ENCODE data around the gene ISOC2.
"Not testable (repeated sequence)": the region's sequence is repeated elsewhere in the genome, so short reads cannot be mapped to it uniquely, and the experiment has no call there.

The ISOC2 gene

DNA sequence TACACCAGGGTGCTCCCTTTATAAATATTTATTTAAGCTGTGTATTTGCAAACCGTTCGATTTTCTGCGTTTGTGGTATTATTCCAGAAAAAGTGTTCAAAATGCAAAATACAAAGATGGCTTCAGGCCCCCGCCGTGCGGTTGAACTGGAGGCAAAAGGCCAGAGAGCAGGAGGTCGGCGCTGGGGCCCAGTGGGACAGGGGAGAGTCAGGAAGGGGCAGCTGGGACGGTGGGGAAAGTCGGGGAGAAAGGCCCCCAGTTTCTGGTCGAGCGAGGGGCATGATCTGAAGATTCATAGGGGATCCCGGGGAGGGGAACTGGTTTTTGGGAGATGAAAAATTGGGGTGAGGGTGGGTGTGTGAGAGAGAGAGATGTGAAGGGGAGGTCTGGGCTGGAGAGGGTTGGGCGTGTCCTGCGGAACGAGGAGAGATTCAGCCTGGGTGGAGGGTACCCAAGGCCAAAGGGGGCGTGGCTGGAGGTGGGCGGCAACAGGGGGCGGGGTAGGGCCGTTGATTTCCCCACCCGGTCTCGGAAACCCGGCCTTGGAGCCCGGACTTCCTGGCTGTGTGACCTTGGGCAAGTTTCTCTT is 678 bp downstream of the ISOC2 start:
- no peak for DNase-seq (ENCODE audit: low read depth in 1 of 2, low spot score in 1 of 2)

DNA sequence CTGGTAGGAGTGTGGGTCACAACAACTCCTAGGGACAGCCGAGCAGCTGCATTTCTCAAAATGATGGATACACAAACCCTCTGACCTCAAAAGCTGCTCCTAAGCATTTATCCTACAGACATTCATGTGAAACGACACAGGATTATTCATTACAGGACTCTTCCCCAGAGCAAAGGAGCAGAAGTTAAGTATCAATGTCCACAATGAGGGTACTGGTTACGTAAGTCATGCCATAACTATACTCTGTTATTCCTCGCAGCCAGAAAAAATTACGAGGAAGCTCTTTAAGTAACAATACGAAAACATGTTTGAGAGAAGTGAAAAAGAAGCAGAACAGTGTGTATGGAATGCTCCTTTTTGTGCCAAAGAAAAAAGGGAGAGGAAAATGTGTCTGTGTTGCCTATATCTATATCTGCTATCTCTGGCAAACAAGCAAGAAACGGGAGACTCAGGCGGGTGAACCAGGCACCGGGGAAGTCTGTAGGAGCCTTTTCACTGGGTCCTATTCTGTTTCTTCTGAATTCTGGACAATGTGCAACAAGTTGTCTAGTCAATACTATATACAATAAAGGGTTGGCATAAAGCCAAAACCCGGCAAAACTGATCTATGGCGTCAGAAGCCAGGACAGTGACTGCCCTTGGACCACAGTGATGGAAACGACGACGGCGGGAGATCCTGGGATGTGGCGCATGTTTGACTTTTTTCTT is 1.3 kb downstream of the ISOC2 start:
- no peak for DNase-seq (ENCODE audit: low read depth in 1 of 2, low spot score in 1 of 2)

DNA sequence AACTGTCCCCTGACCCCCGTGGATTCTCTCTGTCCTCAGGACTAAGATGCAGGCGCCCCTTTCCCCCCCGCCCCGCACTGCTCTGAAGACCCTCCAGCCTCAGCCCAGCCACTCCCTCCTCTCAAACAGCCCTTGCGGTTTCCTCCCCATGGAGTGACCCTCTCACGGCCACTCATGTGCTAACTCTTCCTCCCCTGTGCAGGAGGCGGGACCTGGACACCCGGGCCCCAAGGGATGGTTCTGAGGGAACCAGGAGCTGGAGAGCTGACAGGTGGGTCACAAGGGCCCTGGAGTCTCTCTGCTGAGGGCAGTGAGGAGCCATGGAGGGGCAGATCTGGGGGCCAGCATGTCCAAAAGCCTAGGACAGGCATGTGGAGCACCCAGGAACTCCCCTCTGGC is 1.9 kb downstream of the ISOC2 start:
- DNase-seq (ENCODE audit: low read depth in 1 of 2, low spot score in 1 of 2): no peak

DNA sequence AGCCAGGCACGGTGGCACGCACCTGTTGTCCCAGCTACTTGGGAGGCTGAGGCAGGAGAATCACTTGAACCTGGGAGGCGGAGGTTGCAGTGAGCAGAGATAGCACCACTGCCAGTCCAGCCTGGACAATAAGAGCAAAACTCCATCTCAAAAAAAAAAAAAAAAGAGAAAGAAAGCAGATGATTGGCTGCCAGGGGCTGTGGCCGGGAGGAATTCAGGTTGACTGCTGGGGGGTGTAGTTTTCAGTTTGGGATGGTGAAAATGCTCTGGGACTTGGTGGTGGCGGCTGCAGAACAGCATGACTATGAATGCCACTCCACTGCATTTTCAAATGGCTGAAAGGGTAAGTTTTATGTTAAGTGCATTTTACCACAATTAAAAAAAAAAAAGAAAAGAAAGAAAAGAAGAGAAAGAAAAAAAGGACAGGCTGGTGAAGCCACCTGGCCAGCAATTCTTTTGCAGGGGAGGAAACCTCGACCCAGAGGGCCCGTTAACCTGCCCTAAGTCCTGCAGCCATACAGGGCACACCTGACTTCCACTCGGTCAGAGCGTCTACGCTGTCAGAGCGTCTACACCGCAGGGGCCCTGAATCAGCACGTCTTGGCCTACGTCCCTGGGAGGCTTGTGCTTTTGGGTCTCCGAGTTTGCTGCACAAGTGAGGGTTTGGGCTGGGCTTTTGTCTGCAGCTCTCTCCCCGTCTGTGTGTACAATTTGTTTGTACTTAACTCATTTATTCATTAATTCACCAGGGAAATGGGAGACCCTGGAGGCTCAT is 3.6 kb downstream of the ISOC2 start:
- no peak for DNase-seq (ENCODE audit: low read depth in 1 of 2, low spot score in 1 of 2)

DNA sequence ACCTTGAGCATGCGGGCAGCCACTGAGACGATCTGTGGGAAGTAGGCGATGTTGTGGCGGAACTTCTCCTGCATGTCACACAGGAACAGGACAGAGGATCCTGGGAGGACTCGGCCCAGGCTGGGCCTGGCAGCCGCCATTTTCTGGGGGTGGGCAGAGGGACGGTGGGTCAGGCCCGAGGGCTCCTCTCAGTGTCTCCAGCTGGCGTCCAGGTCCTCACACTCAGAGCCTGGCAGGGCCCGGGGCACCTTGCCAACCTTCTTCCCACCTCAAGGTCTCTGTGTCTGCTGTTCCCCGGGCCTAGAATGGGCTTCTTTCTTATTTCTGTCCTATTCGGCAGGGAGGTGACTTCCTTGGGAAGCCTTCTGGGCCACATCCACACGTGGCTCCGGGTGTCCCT is 5.1 kb downstream of the ISOC2 start:
- no peak for DNase-seq (ENCODE audit: low read depth in 1 of 2, low spot score in 1 of 2)

DNA sequence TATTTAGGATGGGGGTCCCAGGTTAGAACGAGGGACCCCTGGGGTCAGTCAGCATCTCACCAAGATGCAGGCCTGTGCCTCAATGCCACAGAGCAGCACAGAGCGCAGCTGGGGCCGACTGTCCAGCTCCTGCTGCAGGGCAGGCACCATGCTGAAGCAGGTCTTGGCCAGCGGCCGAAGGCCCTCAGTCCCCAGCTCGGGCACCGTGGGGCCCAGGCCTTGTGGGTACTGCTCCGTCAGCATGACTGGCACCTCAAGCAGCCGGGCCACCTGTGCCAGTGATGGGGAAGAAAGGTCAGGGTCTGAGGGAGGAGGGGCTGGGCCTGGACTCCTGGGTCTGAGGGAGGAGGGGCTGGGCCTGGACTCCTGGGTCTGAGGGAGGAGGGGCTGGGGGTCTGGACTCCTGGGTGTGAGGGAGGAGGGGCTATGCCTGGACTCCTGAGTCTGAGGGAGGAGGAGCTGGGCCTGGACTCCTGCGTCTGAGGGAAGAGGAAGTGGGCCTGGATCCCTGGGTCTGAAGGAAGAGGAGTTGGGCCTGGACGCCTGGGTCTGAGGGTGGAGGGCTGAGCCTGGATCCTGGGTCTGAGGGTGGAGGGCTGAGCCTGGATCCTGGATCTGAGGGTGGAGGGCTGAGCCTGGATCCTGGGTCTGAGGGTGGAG is 5.7 kb downstream of the ISOC2 start:
- DNase-seq (ENCODE audit: low read depth in 1 of 2, low spot score in 1 of 2): no peak

DNA sequence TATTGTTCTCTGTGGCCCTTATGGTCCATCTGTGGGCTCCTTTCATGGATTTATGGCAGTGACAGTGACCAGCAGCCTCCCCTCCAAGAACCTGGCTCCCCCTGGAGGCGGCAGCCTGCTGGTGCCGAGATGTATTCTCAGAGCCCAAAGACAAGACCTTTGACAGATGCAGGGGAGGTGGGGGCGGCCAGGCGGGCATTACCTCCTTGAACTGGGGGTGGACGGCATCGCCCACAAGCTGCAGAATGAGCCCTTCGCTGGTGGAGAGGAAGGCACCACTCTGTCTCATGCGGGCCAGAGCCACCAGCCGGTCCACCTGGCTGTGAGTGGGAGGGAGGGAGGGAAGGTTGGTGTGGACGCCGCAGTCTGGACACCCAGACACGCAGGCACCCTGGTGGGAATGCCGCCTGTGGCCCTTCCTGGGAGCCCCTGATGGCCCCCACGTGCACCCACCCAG is 6.6 kb downstream of the ISOC2 start:
- DNase-seq (ENCODE audit: low read depth in 1 of 2, low spot score in 1 of 2): peak in 1 of 2 donors; percentile 40

DNA sequence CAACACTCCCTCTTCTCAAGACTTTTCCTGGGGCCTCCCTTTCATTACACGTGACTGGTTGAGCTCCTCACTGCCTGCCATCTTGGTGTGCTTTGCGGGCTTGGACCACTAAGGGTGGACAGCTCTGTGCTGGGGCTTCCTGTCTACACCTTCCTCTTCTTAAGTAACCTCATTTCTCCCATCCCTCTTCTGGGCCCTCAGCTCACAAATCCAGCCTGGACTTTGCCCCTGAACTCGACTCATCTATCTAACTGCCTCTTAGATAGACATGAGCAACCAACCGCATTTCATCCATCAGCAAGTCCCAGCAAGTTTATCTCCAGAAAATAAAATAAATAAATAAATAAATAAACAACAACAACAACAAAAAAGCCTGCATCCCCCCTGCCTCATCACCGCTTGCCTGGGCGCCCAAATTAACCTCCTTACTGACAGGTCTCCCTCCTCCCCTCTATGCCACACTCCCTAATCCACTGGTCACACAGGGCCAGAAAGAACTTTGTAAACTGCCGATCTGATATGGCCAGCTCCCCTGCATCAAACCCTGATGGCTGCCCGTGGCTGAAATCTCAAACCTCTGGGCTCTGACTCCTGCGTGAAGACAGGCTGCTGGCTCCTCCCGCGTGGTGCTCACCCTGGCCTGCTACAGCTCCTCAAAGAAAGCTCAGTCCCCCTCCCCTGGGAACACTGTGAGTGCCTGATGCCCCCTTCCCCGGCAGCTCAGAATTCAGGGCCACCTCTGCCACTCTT is 7.8 kb downstream of the ISOC2 start:
- DNase-seq (ENCODE audit: low read depth in 1 of 2, low spot score in 1 of 2): no peak

DNA sequence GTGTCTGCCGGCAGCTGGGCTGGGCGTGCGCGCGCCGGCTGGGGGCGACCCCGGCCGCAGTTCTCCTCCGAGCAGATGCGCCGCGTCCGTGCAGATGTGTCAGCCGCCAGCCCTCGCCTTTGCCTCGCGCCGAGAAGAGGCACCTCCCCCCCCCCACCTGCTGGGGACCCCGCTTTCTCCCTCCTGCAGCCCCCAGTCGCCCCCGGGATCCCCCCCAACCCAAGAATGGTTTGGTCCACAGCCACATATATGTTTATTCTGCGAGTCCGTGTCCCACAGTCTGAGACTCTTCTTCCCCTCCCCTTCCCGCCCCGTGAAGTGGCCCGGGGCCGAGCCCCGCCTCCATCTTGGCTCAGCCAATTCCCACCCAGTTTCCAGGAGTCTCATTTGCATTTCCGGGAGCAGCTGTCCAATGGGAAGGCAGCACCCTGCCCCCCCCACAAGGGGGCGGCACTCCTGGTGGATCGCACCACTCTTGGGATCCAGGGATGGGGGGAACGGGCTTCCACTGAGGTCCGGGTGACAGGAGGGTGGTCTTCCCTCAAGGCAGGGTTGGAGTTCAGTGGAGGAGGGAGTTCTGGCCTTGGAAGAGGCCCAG is 8.6 kb downstream of the ISOC2 start:
- DNase-seq (ENCODE audit: low read depth in 1 of 2, low spot score in 1 of 2): no peak

DNA sequence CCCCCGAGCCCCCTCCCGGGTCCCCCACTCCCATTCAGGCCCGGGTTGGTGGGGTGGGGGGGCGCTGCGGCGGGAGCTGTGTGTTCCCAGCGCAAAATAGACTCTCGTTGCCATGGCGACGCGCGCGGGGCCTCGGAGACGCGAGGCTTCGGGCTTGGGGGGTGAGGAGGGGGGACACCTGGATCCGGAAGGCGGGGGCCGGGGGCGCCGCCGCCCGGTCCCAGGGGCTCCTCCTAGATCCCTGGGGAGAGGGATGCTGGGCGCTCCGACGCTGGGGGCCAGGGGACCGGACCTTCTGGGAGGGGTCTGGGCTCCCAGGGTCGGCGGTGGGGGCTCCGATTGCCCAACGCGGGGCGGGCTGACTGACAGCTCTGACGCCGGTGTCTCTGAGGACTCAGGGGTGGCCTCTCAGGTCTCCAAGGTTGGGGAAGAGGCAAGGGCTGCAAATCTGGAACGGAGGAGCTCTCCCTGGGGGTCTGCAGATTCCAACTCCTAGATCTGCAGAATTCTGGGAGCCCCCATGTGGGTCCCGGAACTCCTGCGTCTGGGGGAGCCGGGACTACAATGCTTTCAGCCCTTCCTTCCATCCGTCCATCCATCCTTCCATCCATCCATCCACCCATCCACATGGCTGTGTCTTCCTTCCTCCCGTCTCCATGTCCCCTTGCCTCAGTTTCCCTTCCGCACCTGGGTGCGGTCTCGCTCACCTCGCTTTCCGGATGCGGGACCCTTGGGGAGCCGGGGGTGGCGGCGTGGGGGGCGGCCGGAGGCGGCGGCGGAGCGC is 9.3 kb downstream of the ISOC2 start:
- DNase-seq (ENCODE audit: low read depth in 1 of 2, low spot score in 1 of 2): no peak

DNA sequence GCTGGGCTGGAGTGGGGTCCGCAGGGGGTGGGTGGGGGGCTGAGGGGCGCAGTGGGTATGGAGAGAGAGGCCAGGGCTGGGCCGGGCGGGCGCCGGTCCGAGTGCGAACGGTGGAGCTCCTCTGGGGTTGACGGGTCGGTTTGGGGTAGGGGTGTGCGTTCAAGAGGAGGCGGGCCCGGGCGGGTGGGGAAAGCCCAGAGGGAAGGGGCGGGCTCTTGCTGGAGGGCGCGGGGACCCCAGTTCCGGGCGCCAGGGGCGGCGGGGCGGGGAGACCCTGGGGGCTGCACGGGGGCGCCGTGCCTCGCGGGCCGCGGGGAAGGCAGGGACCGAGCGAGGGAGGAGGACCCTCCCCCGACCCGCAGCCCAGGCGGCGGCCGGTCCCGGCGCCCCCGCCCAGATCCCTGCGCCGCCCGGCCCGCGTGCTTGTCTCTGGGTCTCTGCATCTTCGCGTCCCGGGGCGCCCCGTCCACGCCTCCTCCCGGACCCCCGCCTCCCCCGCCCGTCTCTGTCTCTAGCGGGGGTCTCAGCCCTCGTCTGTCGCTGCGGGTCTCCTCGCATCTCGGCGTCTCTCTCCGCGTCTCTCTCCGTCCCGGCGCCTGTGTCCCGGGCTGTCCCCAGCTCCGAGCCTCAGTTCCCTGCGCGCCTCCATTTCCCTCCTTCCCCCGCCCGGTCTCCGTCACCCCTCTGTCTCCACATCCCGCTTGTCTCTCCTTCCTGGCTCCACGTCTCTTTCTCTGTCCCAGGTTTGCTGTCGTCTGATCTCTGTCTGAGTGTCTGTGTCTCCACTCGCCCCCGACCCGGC is 10.1 kb downstream of the ISOC2 start:
- no peak for DNase-seq (ENCODE audit: low read depth in 1 of 2, low spot score in 1 of 2)

DNA sequence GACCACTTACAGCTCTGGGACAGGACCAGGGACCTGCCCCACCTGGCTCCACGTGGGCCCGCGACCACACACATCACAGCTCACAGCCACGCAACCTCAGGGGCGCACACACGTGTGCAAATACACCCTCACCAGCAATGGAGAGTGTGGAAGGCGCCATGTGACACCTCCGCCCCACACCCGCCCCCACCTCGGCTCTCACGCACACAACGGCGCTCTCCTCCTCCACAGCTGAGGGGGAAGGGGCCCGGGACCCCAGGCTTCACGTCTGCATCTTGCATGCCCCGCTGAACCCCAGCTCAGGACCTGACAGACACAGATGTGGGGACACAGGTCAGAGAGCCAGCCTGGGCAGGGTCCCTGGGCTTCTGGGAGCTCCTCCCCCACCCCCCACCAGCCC is 12.0 kb downstream of the ISOC2 start:
- DNase-seq (ENCODE audit: low read depth in 1 of 2, low spot score in 1 of 2): no peak

DNA sequence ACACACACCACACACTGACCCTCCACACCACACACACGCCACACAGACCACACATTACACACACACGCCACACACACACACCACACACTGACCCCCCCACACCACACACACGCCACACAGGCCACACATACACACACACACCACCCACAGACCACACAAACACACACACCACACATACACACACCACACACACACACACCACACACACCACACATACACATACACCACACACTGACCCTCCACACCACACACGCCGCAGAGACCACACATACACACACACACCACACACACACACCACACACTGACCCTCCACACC is 13.3 kb downstream of the ISOC2 start:
- not testable (repeated sequence) for DNase-seq (ENCODE audit: low read depth in 1 of 2, low spot score in 1 of 2)

DNA sequence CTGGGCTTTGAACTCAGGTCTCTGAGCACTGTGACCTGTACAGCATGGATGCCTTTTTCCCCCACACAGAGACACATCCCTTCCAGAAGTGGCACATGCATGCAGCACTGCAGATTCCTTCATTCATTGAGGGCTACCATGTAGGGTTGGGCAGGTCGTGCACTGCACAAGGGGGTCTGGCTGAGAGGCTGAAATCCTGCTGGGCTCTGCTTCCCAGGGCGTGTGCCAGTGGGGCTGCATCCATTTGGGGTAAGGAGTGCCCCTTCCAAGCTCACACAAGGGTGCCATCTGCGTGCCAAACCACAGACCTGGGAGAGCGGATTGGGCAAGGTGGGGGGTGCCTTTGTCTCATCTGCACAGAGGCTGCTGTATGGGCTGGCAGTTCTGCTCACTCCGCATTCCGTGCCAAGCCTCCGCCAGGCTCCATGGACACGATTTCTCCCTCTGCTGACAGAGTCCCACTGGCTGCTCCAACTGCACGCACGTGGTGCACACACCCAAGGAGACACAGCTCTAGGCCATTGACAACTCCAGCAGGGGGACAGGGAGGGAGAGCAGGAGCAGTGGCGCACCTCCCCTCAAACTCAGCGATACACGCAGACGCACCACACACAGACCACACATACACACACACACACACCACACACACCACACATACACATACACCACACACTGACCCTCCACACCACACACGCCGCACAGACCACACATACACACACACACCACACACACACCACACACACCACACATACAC is 13.8 kb downstream of the ISOC2 start:
- DNase-seq (ENCODE audit: low read depth in 1 of 2, low spot score in 1 of 2): no peak

DNA sequence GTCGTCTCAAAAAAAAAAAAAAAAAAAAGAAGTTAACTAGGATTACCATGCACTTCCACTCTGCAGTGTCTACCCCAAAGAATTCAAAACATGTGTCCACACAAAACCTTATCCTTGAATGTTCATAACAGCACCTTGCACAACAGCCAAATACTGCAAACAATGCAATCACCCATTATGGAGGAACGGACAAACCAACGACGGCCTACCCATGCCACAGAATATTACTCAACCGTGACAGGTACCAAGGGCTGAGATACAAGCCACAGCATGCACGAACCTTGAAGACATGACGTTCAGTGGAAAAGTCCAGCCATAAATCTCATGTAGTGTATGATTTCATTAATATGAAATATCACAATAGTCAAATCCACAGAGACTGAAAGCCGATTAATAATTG is 15.4 kb downstream of the ISOC2 start:
- no peak for DNase-seq (ENCODE audit: low read depth in 1 of 2, low spot score in 1 of 2)

DNA sequence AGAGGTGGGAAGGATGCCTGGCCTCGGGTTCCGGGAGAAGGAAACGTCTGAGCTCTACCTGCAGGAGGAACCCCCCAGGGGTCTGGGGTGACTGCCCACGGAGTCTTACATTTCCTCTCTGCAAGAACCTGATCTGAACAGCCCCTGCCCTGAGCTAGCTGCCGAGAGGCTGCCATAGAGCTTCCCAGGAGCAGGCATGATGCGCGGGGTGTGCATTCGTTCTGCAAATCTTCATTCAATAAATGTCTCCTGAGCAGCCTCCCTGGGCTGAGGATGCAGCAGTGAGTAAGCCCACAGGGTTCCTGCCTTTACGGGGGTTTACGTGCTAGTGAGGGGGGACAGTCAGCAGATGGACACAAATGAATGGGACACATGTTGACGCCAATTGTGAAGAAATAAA is 16.8 kb downstream of the ISOC2 start:
- DNase-seq (ENCODE audit: low read depth in 1 of 2, low spot score in 1 of 2): no peak

DNA sequence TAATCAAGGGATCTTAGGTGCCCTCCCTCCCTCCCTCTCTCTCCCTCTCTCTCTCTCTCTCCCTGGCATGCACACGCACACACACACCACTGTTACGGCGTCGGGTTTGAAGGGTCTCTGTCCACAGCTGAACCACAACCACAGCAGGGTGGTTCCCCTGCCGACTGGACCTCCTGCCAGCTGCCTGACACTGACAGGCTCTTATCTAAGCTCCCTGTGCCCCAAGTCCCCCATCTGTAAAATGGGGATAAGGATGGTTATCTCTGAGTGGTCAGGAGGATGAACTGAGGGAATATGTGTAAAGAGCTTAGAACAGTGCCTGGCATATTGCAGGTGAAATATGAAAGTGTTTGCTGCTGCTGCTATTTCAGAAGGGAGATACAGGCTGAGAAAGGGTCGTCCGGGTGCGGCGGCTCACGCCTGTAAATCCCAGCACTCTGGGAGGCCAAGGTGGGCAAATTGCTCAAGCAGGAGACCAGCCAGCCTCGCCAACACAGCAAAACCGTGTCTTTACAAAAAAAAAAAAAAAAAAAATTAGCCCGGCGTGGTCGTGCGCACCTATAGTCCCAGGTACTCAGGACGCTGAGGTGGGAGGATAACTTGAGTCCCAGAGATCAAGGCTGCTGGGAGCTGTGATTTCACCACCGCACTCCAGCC is 17.5 kb downstream of the ISOC2 start:
- DNase-seq (ENCODE audit: low read depth in 1 of 2, low spot score in 1 of 2): no peak

Data from stimulated activated CD4-positive, alpha-beta T cell treated with anti-CD3 and anti-CD28 coated beads, Interleukin-15, amount 100 ng/mL, for 1 hour (primary cell).